SK-MEL-5 (cell line): Measurements from ENCODE around the gene NES. TPM values are rescaled to one million over a fixed set of nuclear protein-coding genes. Genes with fewer than 3 reads are reported as not detected.

Source experiments
- DNase-seq: peaks from one replicate; pipeline ENCODE4 v3.0.0-alpha.2; 2016; ENCODE audit warnings: low read depth, low spot score
- in situ Hi-C: cut with HindIII; loops from 2 replicates; pipeline ENCODE4 v1.10.0; 2016; ENCODE audit warnings: low sequenced_read_pairs, high pct_unique_total_duplicates, low pct_unique_long_range_greater_than_20kb
- total RNA-seq: library from RNA; depleted of rRNA; stranded (reverse); fragments of >200 nt; shearing (Covaris generic); gene quantifications from 2 replicates; pipeline ENCODE4 v1.2.3, GENCODE V29; 2014

Gene NES
- total RNA-seq, 1 experiment from 2014 or later = 81.0 TPM

DNA sequence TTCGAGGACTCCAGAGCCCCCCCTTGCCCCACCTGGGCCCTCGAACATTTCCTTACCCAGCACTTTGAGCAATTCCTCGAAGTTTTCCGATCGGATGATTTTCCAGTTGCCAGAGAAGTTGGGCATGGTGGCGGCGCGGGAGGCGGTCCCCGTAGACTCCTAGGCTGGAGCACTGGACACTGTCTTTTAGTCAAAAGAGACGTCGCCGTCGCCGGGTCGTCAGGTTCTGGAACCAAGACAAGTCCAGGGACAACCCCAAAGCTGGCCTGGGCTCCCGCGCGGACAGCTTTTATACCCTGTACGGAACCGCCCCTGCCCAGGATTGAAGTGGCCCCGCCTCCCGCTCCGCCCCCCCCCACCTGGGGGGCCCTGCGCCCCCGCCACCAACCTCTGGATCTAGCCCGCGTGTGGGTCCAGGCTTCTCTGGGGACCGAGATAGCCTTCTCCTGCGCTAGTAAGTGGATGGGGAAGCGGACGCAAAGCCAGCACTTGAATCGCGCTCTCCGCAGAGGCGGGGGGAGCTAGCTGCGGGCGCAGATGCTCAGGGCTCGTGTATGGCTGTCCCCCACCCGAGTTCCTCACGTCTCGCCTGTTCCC lies 28.2 kb upstream of the NES start, which contains the start of gene CRABP2:
Gene CRABP2, minus strand, starts transcription at position 263 of the 597 bp plus-strand sequence. Its CDS starts 137 bp downstream, at position 126.
- in situ Hi-C loops = no loop called here
- DNase-seq = no peak

- in situ Hi-C loops = no loop called here
- no peak for DNase-seq
These were observed 27.7 kb upstream of the NES start for GRCh38 chr1:156704930-156705320.

- no peak for DNase-seq
- in situ Hi-C loops = no loop called here
These were observed 27.0 kb upstream of the NES start for GRCh38 chr1:156704166-156704711.

GRCh38 chr1:156703741-156704140 lies 26.5 kb upstream of the NES start:
- DNase-seq = no peak
- in situ Hi-C loops = no loop called here

- in situ Hi-C loops = no loop called here
- no peak for DNase-seq
These were observed 26.1 kb upstream of the NES start for GRCh38 chr1:156703336-156703735.

DNA sequence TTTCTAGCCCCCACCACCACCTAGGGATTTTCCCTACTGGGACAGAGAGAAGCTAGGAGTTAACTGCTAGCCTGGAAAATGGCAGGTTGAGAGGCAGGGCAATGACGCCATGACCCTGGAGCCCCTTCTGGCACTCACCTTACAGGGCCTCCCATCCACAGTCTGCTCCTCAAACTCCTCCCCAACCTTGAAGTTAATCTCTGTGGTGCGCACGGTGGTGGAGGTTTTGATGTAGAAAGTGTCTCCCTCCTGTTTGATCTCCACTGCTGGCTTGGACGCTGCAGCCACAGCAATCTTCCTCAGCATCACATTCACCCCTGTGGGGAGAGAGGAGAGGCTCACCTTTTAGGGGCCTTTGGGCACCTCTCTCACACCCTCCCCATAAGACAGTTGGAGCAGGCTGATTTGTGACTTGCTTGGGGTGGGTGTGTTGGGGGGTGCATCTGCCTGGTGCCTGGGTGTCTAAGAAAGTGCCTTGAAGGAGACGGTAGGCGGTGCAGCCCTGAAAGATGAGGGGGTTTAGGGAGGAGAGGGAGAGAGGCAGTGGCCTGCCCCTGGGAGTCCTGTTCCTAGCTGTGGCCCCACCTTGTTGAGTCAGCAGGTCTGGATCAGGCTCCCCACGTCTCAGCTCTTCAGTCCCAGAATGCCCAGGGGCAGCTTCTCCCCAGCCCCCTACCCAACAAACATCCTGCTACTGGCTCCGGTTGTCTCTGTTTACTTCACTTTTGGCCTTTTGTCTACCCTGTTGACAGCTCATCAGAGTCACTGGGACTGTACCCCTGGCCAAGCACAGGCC lies 23.7 kb upstream of the NES start:
- in situ Hi-C loops = no loop called here
- DNase-seq = no peak

- in situ Hi-C loops = no loop called here
- no peak for DNase-seq
These were observed 21.8 kb upstream of the NES start for GRCh38 chr1:156698995-156699394.

DNA sequence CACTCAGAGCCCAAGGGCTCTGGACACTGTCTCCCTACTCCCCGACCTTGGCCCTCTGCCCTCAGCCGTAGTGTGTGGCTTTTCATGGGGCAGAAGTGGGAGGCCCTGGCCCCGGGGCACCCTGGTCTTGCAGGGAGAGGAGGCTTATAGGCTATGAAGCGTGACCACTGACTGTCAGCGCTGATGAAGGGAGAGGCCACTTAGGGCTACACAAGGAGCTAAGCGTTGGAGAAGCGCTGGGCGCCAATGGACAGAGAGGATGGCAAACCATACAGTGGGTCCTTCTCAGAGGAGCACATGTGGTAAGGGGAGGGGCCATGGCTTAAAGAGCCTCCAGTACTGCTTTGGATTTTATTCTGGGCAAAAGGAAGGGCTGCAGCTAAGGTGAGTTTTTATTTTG lies 20.3 kb upstream of the NES start:
- in situ Hi-C loops = no loop called here
- DNase-seq = no peak

GRCh38 chr1:156696755-156697154 lies 19.5 kb upstream of the NES start:
- DNase-seq = no peak
- in situ Hi-C loops = no loop called here

DNA sequence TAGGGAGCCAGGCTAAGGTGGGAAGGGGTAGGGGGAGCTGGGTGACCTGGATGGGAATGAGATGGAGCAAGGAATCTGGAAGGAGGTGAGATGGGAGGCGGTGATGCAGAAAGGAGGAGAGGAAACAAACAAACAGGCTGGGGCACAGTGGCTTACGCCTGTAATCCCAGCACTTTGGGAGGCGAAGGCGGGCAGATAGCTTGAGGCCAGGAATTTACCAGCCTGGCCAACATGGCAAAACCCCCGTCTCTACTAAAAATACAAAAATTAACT lies 17.4 kb upstream of the NES start:
- no peak for DNase-seq
- in situ Hi-C loops = no loop called here

GRCh38 chr1:156693848-156694689 lies 16.9 kb upstream of the NES start:
- DNase-seq = no peak
- in situ Hi-C loops = no loop called here

DNA sequence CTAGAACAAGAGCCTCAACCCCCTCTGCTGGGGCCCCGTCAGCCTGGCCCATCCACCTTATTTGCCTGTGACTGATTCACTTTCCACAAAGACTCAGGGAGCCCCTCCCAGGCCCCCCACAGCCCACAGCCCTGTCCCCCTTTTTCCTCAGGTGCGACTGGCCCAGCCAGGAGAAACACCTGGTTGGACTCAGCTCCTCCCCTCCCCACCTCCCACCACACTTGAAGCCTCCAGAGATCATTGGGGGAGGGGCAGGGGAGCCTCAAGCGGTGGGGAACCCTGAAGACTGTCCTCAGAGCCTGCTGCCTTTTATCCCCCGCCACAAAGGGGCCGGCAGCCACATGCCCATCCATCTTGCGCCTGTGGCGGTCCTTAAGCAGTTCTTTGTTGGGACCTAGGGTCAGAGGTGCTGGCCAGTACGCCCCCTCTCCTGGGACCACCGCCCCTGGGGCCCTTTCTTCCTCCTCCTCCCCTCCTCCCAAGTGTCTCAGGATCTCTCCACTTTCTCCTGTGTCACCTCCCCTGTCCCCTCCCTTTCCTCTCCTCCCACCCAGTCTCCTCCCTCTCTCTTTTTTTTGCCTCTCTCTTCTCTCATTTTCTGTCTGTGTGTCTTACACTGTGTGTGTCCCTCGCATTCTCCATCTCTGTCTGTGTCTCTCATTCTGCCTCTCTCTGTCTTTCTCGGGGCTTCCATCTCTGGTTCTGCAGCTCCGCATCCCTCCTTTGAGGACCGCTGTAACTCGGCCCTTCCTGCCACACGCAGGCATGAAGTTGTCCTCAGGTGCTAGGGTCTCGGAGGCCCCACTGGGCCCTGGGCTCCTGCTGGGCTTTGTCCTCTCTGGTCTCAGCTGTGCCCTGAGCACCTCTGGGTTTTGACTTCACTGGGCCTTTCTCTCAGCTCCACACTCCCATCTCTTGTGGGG lies 16.0 kb upstream of the NES start:
- no peak for DNase-seq
- in situ Hi-C loops = no loop called here

- in situ Hi-C loops = no loop called here
- no peak for DNase-seq
These were observed 15.3 kb upstream of the NES start for GRCh38 chr1:156692441-156692924.

DNA sequence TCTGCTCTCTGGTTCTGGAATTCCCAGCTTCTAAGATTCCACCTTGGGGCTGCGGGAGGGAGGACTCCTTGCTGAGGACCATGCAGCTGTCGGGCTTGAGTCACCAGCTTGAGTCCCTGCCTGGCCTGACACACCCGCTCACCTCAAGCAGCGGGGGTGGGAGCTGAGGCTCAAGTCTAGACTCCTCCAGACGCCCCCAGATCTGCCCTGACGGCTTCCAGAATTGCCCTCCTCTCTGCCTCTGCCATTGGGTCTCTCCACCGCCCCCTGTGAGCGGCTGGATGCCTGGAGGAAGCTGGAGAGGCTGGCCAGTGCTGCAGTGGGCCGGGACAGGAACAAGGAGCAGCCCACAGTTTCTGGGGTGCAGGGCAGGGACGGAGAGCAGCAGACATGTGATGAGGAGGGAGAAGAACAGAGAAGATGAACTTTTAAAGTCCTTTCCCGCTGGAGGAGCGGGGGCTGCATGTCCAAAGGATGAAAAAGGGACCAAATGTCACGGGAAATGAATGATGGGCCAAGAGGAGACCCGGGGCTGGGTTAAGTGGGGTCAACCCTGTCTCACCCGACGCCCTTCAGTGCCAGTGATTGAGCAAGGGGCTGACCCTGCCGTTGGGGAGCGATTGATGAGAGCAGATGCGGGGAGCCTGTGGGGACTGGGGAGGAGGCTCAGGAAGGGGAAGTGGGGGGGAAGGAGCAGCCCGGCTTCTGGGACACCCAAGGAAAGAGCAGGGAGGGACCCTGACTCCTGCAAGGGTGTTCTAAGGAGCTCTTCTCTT lies 14.6 kb upstream of the NES start:
- in situ Hi-C loops = no loop called here
- no peak for DNase-seq

DNA sequence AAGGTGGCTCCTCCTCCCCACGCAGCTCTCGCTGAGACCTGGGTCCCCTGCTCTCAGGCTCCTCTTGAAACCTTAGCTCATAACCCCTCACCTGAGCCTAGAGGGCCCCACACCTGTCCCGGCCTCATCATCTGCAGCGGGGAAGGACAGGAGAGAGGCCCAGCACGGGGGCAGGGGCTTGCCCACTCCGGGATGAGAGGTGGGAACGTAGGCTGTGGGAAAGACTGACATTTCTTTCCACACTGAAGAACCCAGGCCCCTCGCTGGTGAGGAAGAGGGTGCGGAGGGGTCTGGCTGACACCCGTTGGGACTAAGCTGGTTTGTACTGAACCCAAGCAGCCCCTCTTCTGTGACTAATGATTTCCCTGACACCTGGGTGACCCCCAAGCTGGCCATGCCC lies 14.0 kb upstream of the NES start:
- DNase-seq = no peak
- in situ Hi-C loops = no loop called here

DNA sequence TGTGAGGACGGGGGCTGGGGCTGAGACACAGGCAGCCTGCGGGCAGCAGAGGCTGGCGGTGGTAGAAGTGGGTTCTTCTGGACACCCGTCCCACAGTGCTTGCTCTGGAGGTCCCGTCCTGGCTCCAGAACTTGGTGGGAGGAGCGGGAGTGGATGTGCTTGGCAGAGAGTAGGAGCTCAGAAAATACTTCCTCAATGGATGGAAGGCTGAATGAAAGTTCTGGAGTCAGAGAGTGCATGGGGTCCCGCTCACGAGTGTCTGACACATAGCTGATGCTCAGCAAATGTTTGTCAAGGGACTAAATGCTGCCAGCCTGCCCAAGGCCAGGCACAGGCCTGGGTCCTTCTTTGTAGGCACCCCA lies 13.4 kb upstream of the NES start:
- no peak for DNase-seq
- in situ Hi-C loops = no loop called here
